GM12892 (cell line): ENCODE results near the gene ZFP82.

Experiments
- POLR2A ChIP-seq: IDR thresholded peaks from 2 replicates; pipeline ENCODE4 v1.6.1; 2011; ENCODE audit warnings: low read depth, low read length, control low read depth
- POLR2AphosphoS5 ChIP-seq: IDR thresholded peaks from 2 replicates; pipeline ENCODE4 v1.6.1; 2011; ENCODE audit warnings: low read depth, low read length, control low read depth
- TAF1 ChIP-seq: IDR thresholded peaks from 2 replicates; pipeline ENCODE4 v1.6.1; 2011; ENCODE audit warnings: low read depth, mild to moderate bottlenecking, control low read depth, low read length, borderline replicate concordance

- TF ChIP-seq POLR2A (no peak), TAF1 (no peak), POLR2AphosphoS5 (no peak)
These were observed 22.9 kb upstream of the ZFP82 start for GRCh38 chr19:36441339-36441738.
